Measurements from ENCODE around the gene CRTAC1. TPM values are rescaled to one million over a fixed set of nuclear protein-coding genes. Genes with fewer than 3 reads are reported as not detected.
A peak's percentile ranks its signal among the peaks of the same experiment; 100 is the strongest.

Gene CRTAC1
- total RNA-seq, 2 experiments from 2014 or later = not detected

DNA sequence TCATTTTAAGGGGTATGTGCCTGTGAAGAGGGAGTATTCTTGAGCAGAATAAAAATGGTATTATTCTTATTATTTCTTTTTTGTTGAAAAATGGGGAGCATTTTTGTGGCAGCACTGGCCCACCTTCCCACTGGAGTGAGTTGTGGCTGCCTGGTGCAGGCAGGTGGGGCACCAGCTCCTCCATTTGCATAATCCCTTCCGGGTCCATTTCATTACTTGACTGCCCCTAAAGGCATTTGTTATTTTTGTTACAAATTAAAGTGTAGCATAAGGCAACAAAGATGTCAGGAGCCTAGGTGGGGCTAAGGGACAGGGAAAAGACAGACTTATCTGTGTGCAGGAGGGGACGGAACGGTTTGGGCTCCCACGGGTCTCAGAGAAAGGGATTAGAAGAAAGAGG lies 154.0 kb downstream of the CRTAC1 start:
- H3K9me3 Mint-ChIP-seq = no peaks in the 10 kb centered on the region
- peaks cover 11% of the 10 kb centered on the region for H3K27me3 Mint-ChIP-seq
- no peak for DNase-seq
- ChIA-PET CTCF (no interaction called here), POLR2A (no interaction called here)
- H3K36me3 Mint-ChIP-seq (ENCODE audit: low read depth) = no peaks in the 10 kb centered on the region
- H3K4me1 Mint-ChIP-seq = no peaks in the 10 kb centered on the region
- no peak overlapping the region for H3K27ac Mint-ChIP-seq
- H3K4me3 Mint-ChIP-seq = no peak overlapping the region

DNA sequence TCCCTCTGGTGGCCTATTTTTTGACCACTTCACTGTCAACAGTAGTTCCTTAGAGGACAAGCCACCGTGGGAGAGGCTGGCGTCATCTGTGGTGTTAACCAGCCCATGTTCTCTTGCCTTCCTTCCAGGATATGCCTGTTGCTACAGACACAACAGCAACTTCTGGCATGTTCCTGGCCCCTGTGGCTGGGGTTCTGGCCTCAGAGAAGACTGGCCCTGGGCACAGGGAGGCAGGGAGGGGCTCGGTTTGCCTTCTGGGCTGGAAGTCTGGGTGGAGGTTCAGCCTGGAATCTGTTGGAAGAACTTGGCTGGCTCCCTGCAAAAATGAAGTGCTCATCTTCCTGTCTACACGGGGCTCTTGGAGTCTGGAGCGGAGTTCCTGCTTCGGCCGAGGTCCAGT lies 155.0 kb downstream of the CRTAC1 start:
- H3K4me1 Mint-ChIP-seq = no peaks in the 10 kb centered on the region
- no peaks in the 10 kb centered on the region for H3K9me3 Mint-ChIP-seq
- no peak for DNase-seq
- no peak overlapping the region for H3K27ac Mint-ChIP-seq
- CTCF ChIA-PET = interaction anchor here (2.1 kb wide), 1 partner anchor 83 kb away, joined by 8 read pairs; no protein-coding TSS in a partner anchor
- POLR2A ChIA-PET = no interaction called here
- no peak overlapping the region for H3K4me3 Mint-ChIP-seq
- peaks cover 13% of the 10 kb centered on the region for H3K27me3 Mint-ChIP-seq
- H3K36me3 Mint-ChIP-seq (ENCODE audit: low read depth) = no peaks in the 10 kb centered on the region

GRCh38 chr10:97874332-97874731 lies 156.1 kb downstream of the CRTAC1 start:
- DNase-seq = no peak
- Mint-ChIP-seq H3K27me3 (peaks cover 14% of the 10 kb centered on the region), H3K27ac (no peak overlapping the region), H3K4me1 (peaks cover 5% of the 10 kb centered on the region), H3K4me3 (no peak overlapping the region), H3K9me3 (no peaks in the 10 kb centered on the region), H3K36me3 (ENCODE audit: low read depth) (no peaks in the 10 kb centered on the region)
- CTCF ChIA-PET = interaction anchor here (1.8 to 2.1 kb wide), 2 partner anchors 14 to 82 kb away, joined by 4 to 8 read pairs; no protein-coding TSS in a partner anchor
- POLR2A ChIA-PET = no interaction called here

DNA sequence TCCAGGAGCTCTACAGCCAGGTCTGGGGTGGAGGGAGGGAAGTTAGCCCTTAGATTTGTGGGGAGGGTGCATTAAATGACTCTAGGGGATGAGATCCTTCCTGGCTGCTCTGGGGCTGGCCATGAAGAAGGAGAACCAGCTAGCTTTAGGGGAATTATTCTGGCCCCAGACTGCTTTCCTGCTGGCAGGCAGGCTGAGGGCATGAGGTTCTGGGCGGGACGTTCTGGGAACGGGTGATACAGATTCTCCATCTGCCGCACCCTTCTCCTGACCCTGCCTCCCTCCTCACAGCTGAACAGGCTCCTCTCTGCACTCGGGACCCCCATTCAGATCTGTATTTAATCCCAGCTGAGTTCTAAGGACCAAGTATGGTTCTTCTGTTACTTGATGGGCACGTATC lies 156.9 kb downstream of the CRTAC1 start:
- ChIA-PET CTCF (interaction anchor here (0.7 to 2.1 kb wide), 3 partner anchors 12 to 81 kb away, joined by 4 to 8 read pairs (median 4); no protein-coding TSS in a partner anchor), POLR2A (no interaction called here)
- H3K27ac Mint-ChIP-seq = no peak overlapping the region
- peaks cover 14% of the 10 kb centered on the region for H3K27me3 Mint-ChIP-seq
- no peak for DNase-seq
- H3K9me3 Mint-ChIP-seq = no peaks in the 10 kb centered on the region
- peaks cover 13% of the 10 kb centered on the region for H3K4me1 Mint-ChIP-seq
- no peak overlapping the region for H3K4me3 Mint-ChIP-seq
- no peaks in the 10 kb centered on the region for H3K36me3 Mint-ChIP-seq (ENCODE audit: low read depth)

GRCh38 chr10:97870990-97871389 lies 159.4 kb downstream of the CRTAC1 start:
- ChIA-PET CTCF (interaction anchor here (1.2 to 2.4 kb wide), 4 partner anchors 10 to 157 kb away, joined by 3 to 12 read pairs (median 6); partner anchors contain the start of gene GOLGA7B), POLR2A (no interaction called here)
- peaks cover 10% of the 10 kb centered on the region for H3K27me3 Mint-ChIP-seq
- H3K9me3 Mint-ChIP-seq = no peaks in the 10 kb centered on the region
- no peak overlapping the region for H3K27ac Mint-ChIP-seq
- no peak overlapping the region for H3K4me3 Mint-ChIP-seq
- peaks cover 14% of the 10 kb centered on the region for H3K4me1 Mint-ChIP-seq
- DNase-seq = no peak
- H3K36me3 Mint-ChIP-seq (ENCODE audit: low read depth) = no peaks in the 10 kb centered on the region

DNA sequence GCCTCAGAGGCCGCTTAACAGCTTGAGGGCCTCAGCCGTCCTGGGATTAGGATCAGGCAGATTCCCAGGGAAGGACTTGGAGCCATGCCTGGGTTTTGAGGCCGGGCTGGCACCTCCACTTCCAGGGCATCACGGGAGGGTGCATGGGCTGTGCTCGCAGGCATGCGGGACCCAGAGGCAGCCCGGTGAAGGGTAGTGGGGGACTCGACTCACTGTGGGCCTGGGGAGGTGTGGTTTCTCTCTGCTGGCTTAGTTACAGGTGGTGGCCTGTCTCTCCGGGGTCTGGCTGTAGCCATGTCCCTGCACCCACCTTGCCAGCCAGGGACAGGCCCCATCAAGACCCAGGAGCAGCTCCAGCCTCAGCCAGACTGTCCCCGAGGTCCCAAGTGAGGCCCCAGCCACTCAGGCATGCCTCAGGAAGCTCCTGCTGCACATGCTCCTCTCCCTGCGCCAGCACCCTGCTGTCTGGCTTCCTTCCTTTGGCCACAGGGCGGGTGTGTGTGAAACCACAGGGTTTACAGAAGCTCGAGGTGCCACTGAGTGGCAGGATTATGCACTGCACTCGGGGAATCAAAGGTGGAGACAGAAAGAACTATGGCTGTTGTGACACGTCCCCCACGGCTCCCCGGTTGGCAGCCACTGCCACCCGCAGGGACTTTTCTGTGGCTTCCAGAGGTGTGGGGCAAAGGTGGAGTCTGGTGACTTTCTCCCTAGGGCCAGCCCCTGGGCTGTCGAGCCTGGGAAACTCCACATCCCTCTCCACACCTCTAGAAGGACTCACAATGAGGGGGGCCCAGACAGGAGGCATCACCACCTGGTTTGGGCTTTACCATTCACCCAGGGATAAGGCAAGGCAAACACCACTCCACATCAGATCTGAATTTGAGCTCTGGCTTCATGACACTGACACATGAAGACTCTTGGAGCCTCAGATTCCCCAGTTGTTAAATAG lies 161.1 kb downstream of the CRTAC1 start:
- peaks cover 10% of the 10 kb centered on the region for H3K27me3 Mint-ChIP-seq
- peak; percentile 94 for DNase-seq
- peak overlapping the region; percentile 71 for H3K27ac Mint-ChIP-seq
- POLR2A ChIA-PET = no interaction called here
- peaks cover 8% of the 10 kb centered on the region for H3K36me3 Mint-ChIP-seq (ENCODE audit: low read depth)
- CTCF ChIA-PET = interaction anchor here (0.7 to 3.6 kb wide), 33 partner anchors 8 to 184 kb away, joined by 3 to 21 read pairs (median 3); partner anchors contain the start of gene GOLGA7B
- H3K4me1 Mint-ChIP-seq = peaks cover 14% of the 10 kb centered on the region
- H3K9me3 Mint-ChIP-seq = no peaks in the 10 kb centered on the region
- no peak overlapping the region for H3K4me3 Mint-ChIP-seq

- ChIA-PET POLR2A (no interaction called here), CTCF (interaction anchor here (0.9 to 3.6 kb wide), 13 partner anchors 7 to 164 kb away, joined by 3 to 21 read pairs (median 6); no protein-coding TSS in a partner anchor)
- Mint-ChIP-seq H3K27ac (no peak overlapping the region), H3K4me1 (peaks cover 14% of the 10 kb centered on the region), H3K4me3 (no peak overlapping the region), H3K27me3 (peaks cover 10% of the 10 kb centered on the region), H3K9me3 (no peaks in the 10 kb centered on the region), H3K36me3 (ENCODE audit: low read depth) (peaks cover 8% of the 10 kb centered on the region)
- DNase-seq = no peak
Measured at GRCh38 chr10:97868134-97868685, 162.2 kb downstream of the CRTAC1 start.

DNA sequence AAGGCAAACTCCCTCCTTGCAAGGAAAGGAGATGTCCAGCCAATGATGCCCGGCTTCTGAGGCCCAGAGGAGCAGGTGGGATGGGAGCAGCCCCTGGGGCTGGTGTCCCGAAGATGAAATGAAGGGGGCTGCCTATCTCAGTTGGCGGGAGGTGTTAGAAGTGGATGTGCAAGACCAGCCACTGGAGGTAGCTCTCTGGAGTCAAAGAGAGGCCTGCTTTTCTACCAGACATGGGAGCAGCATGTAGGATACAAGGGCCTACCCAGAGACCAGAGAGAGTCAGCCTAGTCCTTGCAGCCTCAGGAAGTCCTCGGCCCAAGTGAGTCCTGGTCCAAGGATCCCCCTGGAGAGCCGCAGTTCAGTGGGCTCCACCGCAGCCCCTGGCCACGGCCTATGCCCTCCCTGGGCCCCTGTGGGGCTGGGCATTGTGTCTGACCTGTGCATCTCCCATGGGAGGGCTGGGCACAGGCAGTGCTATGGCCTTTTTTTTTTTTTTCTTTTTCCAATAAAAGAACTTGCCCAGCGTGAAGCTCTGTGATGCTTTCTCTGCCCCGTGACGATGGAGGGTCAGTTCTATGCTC lies 163.1 kb downstream of the CRTAC1 start:
- ChIA-PET POLR2A (no interaction called here), CTCF (interaction anchor here (1.3 to 3.6 kb wide), 4 partner anchors 8 to 107 kb away, joined by 3 to 21 read pairs (median 12); no protein-coding TSS in a partner anchor)
- H3K4me3 Mint-ChIP-seq = no peak overlapping the region
- H3K27ac Mint-ChIP-seq = no peak overlapping the region
- peaks cover 4% of the 10 kb centered on the region for H3K27me3 Mint-ChIP-seq
- H3K36me3 Mint-ChIP-seq (ENCODE audit: low read depth) = peaks cover 8% of the 10 kb centered on the region
- no peaks in the 10 kb centered on the region for H3K9me3 Mint-ChIP-seq
- peaks cover 14% of the 10 kb centered on the region for H3K4me1 Mint-ChIP-seq
- DNase-seq = no peak

GRCh38 chr10:97866524-97867219 lies 163.7 kb downstream of the CRTAC1 start:
- no peaks in the 10 kb centered on the region for H3K9me3 Mint-ChIP-seq
- peaks cover 4% of the 10 kb centered on the region for H3K27me3 Mint-ChIP-seq
- peaks cover 14% of the 10 kb centered on the region for H3K4me1 Mint-ChIP-seq
- H3K36me3 Mint-ChIP-seq (ENCODE audit: low read depth) = peaks cover 8% of the 10 kb centered on the region
- no peak for DNase-seq
- CTCF ChIA-PET = interaction anchor here (1.6 kb wide), 1 partner anchor 100 kb away, joined by 3 read pairs; no protein-coding TSS in a partner anchor
- POLR2A ChIA-PET = no interaction called here
- H3K4me3 Mint-ChIP-seq = no peak overlapping the region
- no peak overlapping the region for H3K27ac Mint-ChIP-seq

DNA sequence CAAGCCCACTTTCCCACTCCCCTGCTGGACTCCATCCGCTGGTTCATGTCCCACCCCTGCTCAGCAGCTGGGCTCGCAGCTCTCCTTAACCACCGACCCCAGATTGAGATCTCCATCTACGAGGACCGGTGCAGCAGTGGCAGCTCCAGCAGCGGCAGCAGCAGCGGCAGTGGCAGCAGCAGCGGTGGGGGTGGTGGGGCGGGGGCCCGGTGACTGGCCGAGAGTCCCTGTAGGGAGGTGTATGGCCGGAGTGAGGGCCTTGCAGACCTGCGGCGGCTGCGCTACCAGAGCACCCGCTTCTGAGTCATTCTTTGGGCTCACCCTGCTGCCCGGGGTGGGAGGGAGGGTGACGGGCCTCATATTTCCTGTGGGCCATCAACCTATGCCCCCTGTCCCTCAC lies 164.9 kb downstream of the CRTAC1 start:
- peaks cover 2% of the 10 kb centered on the region for H3K27me3 Mint-ChIP-seq
- peaks cover 8% of the 10 kb centered on the region for H3K36me3 Mint-ChIP-seq (ENCODE audit: low read depth)
- ChIA-PET POLR2A (no interaction called here), CTCF (interaction anchor here (1.6 kb wide), 1 partner anchor 99 kb away, joined by 3 read pairs; no protein-coding TSS in a partner anchor)
- no peaks in the 10 kb centered on the region for H3K9me3 Mint-ChIP-seq
- H3K27ac Mint-ChIP-seq = no peak overlapping the region
- peaks cover 22% of the 10 kb centered on the region for H3K4me1 Mint-ChIP-seq
- H3K4me3 Mint-ChIP-seq = no peak overlapping the region
- no peak for DNase-seq

DNA sequence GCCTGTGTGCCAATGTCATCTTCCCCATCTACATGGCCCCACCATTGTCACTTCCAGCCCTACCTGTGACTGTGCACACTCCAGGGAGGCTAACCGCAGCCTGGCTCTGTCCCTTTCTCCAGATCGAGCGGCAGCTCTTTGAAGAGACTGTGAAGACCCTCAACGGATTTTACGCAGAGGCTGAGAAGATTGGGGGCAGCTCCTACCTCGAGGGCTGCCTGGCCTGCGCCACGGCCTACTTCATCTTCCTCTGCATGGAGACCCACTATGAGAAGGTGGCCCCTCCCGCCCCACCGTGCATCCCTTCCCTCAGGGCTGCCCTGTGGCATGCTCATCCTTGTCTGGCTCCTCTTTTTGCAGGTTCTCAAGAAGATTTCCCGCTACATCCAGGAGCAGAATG lies 166.6 kb downstream of the CRTAC1 start:
- Mint-ChIP-seq H3K4me3 (no peak overlapping the region), H3K4me1 (peaks cover 17% of the 10 kb centered on the region)

DNA sequence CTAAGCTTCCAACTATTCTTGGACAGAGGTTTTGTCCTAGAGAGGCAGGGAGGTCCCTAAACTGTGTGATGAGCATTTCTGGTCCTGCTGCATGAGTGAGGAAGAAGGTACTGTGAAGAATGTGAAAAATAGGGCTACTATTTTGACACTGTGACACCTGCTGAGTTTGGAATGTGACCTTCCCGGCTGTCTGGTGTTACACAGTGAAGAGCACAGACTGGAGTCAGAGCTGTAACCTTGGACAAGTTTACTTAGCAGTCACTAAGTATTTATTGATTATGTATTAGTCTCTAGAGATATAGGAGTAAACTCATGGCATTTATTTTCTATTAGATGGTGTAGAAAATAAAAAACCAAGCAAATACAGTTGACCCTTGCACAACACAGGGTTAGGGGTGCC lies 168.5 kb downstream of the CRTAC1 start:
- Mint-ChIP-seq H3K36me3 (ENCODE audit: low read depth) (peaks cover 11% of the 10 kb centered on the region), H3K27ac (no peak overlapping the region), H3K4me3 (no peak overlapping the region), H3K4me1 (peaks cover 29% of the 10 kb centered on the region), H3K9me3 (no peaks in the 10 kb centered on the region), H3K27me3 (no peaks in the 10 kb centered on the region)
- ChIA-PET CTCF (interaction anchor here (0.9 to 3.0 kb wide), 6 partner anchors 8 to 69 kb away, joined by 3 to 12 read pairs (median 4); no protein-coding TSS in a partner anchor), POLR2A (no interaction called here)
- no peak for DNase-seq

More for the DNA sequence above, 166.6 kb downstream of the CRTAC1 start:
- H3K9me3 Mint-ChIP-seq = no peaks in the 10 kb centered on the region
- DNase-seq = no peak
- CTCF ChIA-PET = interaction anchor here (1.6 kb wide), 1 partner anchor 12 kb away, joined by 6 read pairs; no protein-coding TSS in a partner anchor
- POLR2A ChIA-PET = no interaction called here
- H3K27me3 Mint-ChIP-seq = no peaks in the 10 kb centered on the region
- peaks cover 11% of the 10 kb centered on the region for H3K36me3 Mint-ChIP-seq (ENCODE audit: low read depth)
- H3K27ac Mint-ChIP-seq = no peak overlapping the region
